ENCODE results near the gene DUSP9. TPM values are rescaled to one million over a fixed set of nuclear protein-coding genes. Genes with fewer than 3 reads are reported as not detected.
"Not testable (repeated sequence)": the region's sequence is repeated elsewhere in the genome, so short reads cannot be mapped to it uniquely, and the experiment has no call there.

Gene DUSP9
- polyA plus RNA-seq, 1 donor: 33.8 TPM

DNA sequence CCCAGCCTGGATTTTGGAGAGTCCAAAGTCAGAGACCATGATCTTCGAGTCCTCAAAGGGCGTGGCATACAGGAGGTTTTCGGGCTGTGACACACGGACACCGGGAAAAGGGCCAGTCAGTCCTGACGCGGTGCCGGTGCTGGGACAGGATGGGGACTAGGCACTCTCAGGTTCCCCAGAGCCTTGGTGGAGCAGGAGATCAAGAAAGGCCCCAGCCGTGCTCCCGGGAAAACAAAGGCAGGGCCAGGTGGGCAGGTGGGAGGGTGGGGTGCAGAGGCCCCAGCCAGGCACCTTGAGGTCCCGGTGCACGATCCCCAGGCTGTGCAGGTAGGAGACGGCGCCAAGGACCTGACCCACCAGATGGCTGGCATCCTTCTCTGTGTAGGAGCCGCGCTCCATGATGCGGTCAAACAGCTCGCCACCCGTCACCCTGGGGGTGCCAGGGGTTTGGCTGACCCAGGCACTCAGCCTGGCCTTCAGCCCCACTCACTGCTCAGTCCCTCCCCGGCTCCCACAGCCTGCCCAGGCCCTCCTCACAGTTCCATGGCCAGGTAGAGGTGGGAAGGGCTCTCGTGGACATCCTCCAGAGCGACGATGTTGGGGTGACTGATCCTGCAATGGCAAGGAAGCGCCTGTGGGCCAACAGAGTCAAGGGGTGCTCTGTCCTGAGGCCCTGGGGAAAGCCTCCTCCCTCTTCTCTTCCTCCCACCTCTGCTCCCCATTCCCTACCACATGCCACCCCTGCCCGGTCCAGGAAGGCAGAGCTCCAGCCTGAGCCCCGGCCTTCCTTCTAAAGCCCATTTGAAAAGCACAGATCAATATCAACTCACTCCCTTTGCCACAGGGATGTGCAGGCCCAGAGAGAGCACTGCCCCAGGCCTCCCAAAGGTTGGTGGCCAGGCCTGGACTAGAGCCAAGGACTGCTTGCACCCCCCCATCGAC, 24.9 kb downstream of the DUSP9 start:
- DNase-seq: no peak

DNA sequence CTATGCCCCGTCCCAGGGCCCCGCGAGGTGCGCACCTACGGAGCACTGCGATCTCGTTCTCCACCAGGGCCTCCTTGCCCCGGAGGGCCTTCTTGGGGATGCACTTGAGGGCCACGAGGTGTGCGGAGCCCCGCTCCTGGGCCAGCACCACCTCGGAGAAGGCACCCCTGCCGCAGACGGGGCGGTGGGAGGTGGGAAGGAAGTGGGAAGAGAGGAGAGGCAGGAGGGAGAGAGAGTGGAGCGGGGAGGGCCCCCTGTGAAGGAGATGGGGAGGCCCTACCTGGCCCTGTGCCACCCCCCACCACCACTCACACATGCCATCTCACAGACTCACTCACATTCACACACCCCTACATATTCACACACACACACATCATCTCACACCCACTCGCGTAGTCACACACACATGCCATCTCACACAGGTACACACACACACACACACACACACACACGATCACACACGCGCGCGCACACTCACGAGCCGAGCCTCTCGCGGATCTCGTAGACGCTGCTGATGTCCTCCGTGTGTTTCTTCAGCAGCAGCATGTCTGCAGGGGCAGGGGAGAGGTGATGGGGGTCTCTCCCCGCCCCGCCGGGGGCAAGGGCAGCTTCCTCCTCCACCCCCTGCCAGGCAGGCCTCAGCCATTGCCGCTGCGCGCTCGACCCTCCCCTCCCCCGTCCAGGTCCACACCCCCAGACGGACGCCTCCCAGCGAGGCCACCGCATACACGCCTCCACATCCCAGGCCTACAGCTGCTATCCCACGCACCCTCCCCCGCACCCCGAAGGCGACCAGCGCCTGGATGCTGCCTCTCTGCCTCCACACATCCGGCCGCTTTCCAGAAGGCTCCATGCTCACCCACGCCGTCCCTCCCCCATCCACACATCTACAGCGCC, 25.8 kb downstream of the DUSP9 start:
- no peak for DNase-seq

DNA sequence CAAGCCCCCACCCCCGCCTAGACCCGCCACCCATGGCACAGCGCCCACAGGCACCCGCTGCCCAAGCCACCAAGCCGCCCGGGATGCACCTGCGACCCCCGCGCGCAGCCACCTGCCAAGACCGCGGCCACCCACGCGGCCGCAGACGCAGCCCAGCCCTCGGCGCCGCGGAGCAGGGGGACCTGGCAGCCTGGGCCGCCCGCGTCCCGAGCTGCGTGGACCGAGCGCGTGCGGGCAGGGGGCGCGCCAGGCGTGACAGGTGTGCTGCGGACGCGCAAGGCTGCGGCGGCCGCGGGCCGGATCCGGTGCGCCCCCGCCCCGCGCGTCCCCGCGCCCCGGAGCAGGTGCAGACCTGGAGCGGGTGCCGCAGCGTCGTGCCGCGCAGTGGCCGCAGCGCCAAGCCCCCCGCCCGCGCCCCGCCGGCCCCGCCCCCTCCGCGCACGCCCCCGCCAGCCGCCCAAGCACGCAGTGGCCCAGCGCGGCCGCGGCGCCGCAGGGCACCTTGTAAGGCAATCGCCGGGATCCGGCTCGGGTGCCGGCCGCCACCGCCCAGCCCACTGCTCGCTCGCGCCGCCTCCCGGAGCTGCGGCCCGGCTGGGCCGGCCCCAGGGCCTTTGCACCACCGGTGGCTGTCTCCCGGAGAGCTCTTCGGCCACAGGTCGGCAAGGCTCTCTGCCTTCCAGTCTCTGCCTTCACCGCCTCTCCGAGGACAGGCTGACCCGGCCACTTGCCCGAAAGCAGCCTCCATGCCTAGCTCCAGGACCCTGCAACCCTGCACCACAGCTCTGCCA, 26.6 kb downstream of the DUSP9 start, which contains the start of gene PNCK:
TSS of gene PNCK (minus strand) at position 386 of the 791 bp plus-strand sequence. CDS start 737 bp downstream, outside the sequence.
- DNase-seq: no peak

DNA sequence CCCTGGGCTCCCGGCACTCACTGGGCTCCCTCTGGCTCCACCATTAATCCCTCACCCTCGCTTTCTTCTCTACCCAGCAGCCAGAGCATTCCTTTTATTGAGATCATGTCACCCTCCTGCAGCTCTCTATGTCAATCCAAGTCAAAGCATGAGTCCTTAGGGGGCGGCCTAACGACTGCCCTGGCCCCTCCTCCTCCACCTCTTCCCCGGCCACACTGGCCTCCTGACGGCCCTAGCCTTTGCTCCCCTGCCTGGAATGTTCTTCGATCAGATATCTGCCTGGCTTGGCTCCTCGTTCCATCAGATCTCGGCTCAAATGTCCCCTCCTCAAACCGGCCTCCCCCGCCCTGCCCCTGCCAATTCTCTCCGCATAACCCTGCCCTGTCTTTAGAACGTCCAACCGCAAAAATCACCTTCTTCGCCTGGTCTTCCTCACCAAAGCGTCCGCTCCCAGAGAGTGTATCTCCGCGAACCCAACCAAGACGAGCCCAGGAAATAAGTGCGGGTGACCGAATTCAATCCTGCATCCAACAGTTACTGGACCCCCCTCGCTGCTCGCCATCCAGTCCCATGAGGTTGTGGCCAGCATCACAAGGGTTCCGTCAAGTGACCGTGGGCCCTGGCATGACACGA, 27.3 kb downstream of the DUSP9 start:
- no peak for DNase-seq

DNA sequence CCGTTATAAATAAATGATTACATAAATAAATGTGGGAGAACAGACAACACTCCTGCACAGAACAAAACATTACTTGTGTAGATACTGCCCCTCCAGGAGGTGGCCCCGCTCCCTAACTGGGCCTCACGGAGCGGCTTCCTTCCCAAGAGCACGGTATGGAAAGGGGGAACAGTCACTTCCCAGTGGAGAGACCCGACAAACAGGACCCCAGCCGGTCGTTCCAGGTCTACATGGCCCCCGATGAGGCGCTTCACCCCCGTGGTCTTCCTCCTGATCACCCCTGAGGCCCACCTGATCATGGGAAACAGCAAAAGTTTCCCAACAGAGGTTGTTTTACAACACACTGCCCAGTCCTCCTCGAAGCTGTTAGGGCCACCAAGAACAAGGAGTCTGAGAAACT, 34.2 kb downstream of the DUSP9 start:
- no peak for DNase-seq

DNA sequence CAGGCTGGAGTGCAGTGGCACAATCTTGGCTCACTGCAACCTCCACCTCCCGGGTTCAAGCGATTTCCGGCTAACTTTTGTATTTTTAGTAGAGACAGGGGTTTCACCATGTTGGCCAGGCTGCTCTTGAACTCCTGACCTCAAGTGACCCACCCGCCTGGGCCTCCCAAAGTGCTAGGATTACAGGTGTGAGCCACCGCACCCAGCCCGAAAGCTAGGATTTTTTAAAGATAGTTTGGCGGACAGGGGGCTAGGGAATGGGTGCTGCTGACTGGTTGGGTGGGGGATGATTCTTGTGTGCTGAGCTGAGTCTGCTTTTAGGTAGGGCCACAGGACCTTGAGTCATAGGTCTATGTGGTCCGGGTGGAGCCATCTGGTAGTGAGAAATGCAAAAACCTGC, 36.5 kb downstream of the DUSP9 start:
- not testable (repeated sequence) for DNase-seq

DNA sequence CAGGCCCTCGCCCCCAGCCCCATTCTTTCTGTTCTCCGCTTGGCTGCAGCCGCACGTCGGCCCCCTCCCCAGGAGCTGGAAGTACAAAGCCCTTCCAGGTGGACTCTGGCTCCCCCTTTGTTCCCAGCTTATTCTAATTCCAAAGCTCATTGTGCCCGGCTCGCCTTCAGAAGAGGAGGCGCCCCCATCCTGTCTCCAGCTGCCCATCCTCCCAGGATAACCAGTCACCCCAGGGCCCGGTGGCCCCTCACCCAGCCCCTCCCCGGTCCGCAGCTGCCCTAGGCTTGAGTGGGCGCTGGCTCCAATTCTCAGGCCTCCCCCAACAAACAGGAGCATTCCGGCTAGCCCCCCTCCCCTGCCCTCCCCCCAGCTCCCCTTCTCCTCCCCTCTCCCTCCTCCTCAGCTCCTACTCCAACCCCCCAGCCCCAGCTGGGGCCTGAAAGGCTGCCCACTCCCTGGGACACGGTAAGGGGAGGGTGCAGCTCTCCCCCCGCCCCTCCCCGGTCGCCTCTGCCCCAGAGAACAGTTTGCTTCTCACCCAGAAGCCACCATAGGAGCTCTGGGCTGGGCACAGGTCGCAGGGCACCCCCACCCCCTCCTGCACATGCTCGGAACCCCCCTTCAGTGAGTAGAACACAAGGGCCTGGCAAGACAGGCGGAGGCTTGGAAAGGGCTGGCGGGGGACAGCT, 37.6 kb downstream of the DUSP9 start:
- DNase-seq: no peak

DNA sequence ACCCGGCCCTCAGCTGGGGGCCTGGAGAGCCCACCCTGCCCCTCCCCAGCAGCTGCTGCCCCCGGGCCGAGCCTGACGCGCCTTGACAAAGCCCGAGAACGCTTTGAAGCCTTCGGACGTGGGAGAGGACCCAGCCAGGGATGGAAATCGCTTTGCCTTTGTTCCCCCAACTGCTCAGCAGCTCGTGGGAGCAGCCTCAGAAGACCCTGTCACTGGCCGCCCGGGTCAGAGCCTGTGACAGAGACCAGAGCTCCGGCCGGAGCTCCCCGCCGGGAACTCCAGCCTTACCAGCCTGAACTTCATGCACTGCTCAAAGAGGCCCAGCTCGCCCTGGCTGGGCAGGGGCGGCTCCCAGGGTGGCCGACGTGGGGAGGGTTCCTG, 38.1 kb downstream of the DUSP9 start:
- DNase-seq: no peak

DNA sequence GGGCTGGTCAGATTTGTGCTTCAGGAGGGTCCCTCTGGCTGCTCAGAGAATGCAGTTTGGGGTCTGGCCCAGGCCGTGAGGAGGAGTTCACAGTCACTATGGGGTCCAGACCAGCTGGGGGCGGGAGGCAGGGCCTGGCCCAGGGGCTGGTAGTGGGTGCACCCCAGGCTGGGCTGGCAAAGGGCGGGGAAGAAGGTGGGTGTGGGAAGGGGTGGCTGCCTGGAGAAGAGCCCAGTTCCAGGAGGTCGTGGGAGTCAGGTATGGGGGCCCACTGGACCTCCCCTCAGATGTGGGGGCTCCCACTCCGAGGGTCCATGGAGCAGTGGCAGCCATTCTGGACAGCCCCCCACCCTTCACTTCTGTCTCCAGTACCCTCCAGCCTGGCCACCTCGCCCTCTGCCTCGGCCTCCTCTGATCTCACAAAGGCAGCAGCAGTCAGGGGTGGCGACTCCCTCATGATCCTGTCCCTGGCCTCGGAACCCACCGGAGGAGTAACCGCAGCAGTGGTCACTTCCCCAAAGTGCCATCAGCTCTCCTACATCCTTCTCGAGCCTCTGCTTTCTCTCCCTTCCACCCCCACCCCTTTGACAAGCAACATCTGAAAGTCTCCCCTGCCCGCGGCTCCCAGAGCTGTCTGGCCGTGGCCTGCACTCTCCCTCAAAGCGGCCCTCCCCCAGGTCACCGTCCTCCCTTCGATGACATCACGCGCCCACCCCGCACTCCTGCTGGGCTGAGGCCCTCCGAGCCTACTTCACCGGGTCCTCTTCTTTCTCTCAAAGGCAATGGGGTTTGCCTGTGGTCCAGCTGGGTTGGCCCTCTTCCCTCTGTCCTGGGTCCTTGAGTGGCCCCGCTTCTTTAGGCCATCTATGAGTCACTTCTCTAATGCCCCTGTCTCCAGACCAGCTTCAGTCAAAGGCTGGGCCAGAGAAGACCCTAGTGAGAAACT, 39.0 kb downstream of the DUSP9 start:
- DNase-seq: no peak

DNA sequence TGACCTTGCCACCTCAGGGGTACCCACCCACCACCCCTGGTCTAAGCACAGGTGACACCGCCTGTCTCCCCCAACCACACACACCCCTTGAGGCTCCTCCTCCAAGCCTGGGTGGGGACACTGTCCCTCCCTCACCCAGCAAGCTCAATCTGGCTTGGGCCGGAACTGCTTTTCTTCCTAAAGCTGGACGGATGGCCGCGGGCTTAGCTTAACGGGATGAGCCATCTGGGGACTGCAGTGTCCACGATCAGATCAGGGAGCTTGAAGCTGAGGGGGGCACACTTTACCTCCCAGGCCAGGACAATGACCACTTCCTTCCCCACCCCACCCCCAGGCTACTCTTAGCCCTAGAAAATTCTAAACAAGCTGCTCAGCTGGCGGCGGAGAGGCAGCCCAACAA, 39.7 kb downstream of the DUSP9 start:
- no peak for DNase-seq

DNA sequence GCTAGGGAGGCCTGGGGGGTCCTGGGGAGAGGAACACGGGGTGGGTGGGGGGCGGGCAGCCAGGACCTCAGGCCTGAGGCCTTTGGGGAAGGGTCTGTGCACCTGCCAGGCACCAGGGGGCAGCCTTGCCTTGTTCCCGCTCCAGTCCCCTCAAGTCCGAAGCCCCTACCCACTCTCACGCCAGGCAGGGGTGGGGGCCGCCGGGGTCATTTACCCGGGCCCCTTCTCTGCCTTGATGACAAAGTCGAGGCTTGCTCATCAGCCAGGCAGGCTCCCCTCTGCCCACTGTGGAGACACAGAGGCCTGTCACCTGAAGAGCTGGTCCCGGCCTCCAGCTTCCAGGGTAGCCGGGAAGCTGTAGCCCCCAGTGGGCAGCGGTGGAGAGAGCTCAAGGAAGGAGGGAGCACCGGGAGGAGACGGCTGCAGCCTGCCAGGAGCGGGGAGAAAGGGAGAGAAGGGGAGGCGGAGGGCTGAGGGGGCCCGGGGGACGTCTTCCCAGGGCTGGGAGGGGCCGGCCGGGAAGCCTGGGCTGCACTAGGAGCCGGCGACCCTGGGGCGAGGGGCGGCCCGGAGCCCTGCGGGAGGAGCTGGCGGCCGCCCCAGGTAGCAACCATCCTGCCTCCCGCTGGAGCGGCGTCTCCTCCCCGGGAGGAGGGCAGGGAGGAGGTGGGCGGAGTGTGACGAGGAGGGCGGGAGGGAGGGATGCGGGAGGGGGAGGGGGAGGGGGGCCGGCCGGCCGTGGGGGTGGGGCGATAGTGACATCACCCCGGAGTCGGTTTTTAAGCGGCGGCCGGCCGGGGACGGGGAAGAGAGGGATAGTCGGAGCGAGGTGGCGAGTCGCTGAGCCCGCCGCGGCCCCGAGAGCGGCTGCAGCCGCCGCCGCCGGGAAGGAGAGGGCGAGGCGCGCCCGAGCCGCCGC, 40.4 kb downstream of the DUSP9 start, which contains the start of gene SLC6A8:
TSS of gene SLC6A8 (plus strand) at position 806 of the 919 bp plus-strand sequence. CDS start 649 bp downstream, outside the sequence.
- no peak for DNase-seq

DNA sequence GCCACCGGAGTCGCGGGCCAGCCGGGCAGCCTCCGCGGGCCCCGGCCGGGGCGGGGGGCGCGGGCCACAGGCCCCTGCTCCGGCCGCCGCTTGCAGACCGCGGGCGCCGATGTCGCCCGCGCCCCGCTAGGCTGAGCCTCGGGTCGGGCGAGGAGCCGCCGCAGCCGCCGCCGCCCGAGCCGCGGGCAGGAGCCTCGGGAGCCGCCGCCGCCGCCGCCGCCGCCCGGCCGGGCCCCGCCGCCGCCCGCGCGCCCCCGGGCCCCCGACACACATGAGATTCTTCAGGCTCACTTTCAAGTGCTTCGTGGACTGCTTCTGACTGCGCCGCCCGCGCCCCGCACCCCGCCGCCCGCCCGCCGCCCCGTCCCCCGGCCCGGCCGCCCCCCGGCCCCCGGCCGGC, 41.1 kb downstream of the DUSP9 start:
- no peak for DNase-seq

DNA sequence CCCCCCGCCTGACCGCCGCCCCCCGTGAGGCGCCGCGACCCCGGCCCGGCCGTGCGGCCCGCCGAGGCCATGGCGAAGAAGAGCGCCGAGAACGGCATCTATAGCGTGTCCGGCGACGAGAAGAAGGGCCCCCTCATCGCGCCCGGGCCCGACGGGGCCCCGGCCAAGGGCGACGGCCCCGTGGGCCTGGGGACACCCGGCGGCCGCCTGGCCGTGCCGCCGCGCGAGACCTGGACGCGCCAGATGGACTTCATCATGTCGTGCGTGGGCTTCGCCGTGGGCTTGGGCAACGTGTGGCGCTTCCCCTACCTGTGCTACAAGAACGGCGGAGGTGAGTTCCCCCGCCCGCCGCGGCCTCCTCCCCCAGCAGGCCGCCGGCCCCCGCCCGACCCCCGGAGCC, 41.5 kb downstream of the DUSP9 start:
- DNase-seq: no peak

DNA sequence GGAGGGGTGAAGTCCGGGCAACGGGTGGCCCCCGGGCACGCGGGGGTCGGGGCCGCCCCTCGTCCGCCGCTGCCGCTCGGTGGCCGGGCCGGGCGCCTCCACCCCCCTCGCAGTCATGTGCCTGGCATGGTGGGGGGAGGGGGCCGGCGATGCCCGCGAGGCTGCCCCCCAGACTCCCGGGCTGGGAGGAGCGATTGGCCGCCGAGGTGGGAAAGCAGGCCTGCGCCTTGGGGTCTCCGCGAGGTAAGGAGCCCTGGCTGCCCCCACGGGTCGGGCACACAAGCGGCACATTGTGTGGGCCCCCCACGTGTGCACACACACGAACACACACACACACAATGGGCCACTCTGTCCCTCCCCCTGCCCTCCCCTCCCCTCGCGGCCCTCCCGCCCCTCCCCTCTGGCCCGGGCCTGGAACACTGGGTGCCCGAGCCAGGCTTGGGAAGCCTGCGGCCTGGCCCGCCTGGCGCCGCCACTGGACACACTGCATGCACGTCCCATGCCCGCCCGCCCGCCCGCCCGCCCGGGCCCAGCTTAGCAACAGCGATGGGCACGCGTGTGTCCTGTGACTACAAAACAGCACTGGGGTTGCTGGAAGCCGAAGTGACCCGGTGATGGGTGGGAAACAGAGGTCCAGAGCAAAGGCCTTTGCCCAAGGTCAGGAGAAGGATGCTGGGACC, 42.0 kb downstream of the DUSP9 start:
- no peak for DNase-seq

DNA sequence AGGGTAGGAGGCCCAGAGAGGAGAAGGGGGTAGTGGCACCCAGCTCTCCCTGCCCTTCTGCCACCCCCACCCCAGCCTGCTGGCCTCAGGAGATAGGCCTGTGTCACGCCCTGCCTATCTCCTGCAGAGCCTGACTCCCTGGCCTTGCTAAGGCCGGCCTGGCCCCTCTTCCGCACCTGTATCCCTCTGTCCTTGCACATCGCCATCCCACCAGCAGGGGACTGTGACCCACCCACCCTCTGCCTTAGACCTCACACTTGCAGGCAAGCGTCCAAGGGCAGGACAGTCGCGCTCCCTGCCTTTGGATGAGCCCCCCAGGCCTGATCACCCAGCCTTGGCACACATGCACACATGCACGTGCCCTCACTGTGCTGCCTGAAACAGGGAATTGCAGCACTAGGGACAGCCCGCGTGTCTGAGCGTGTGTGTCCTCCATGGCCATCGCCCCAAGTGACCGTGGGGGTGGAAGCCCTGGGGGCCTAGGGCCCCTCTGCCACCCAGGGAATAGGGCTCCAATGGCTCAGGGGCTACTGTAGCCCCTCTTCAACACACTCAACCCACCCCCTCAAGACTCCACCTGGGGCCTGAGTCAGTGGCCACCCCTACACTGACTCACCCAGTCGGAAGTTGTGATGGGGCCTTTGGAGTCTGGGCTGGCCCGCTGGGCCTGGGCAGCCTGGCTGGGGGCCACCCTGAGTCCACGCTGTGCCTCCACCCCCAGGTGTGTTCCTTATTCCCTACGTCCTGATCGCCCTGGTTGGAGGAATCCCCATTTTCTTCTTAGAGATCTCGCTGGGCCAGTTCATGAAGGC, 42.9 kb downstream of the DUSP9 start:
- DNase-seq: no peak

DNA sequence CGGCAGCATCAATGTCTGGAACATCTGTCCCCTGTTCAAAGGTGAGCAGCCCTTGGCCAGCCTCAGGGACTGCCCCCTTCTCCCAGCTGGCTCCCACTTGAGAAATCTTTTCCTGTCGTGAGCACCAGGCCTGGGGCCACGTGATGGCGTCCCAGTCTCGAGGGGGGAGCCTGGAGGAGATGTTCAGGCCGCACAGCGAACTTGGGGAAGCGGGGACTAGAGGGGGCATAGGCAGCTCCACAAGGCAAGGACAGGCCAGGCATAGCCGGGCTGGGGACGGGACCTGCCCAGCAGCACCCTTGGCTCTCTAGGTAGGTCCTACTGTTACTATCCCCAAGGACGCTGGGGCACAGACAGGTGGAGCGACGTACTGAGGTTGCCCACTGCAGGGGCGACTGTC, 43.5 kb downstream of the DUSP9 start:
- no peak for DNase-seq
